Tibial nerve (tissue), 3 donors: ENCODE measurements around the gene BACE1.

Experiments used
- CTCF ChIP-seq, 5 experiments: fragments of 200-600 bp in 3 of 5; fragments of 450-650 bp in 2 of 5; sonication (generic) in 3 of 5; IDR thresholded peaks; one replicate each; pipeline ENCODE4 v1.5.1; 2016 to 2019; ENCODE audit warnings: antibody characterized with exemption in 5 of 5, mild to moderate bottlenecking in 3 of 5, moderate library complexity in 2 of 5
- POLR2A ChIP-seq, 2 donors: fragments of 450-650 bp; IDR thresholded peaks; one replicate each; pipeline ENCODE4 v1.6.1; 2017; ENCODE audit warnings: antibody characterized with exemption in 2 of 2, mild to moderate bottlenecking in 2 of 2, moderate library complexity in 2 of 2

- TF ChIP-seq CTCF (IDR thresholded peaks at IDR 0.05) (no peak), POLR2A (IDR thresholded peaks at IDR 0.05) (no peak)
Measured at GRCh38 chr11:117315285-117316196, 515 bp downstream of the BACE1 start.
